ENCODE results near the gene GRAP.

DNA sequence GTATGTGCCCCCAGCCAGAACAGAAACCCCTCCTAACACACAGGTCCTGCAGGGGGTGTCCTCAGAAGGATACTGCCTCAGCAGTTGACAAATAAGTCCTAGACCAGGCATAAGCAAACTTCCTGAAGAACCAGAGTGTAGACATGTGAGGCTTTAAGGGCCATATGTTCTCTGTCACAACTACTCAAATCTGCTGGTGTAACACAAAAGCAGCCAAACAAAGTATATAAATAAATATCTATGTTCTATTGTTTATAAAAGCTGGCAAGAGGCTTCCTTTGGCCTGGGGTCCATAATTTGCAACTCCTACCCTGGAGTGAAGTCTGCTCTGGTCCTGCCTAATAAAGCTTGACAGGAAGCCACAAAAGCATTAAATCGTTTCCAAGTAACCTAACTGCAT, 52.1 kb downstream of the GRAP start:
- TF ChIP-seq POLR2AphosphoS5 (IDR thresholded peaks at IDR 0.05; ENCODE audit: low read depth) = no peak
- TF ChIP-seq, protein P1, sequence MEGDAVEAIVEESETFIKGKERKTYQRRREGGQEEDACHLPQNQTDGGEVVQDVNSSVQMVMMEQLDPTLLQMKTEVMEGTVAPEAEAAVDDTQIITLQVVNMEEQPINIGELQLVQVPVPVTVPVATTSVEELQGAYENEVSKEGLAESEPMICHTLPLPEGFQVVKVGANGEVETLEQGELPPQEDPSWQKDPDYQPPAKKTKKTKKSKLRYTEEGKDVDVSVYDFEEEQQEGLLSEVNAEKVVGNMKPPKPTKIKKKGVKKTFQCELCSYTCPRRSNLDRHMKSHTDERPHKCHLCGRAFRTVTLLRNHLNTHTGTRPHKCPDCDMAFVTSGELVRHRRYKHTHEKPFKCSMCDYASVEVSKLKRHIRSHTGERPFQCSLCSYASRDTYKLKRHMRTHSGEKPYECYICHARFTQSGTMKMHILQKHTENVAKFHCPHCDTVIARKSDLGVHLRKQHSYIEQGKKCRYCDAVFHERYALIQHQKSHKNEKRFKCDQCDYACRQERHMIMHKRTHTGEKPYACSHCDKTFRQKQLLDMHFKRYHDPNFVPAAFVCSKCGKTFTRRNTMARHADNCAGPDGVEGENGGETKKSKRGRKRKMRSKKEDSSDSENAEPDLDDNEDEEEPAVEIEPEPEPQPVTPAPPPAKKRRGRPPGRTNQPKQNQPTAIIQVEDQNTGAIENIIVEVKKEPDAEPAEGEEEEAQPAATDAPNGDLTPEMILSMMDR (conservative IDR thresholded peaks at IDR 0.05; ENCODE audit: low read depth in 2 of 2) = no peak
- no peak for TF ChIP-seq NANOG (IDR thresholded peaks at IDR 0.05; ENCODE audit: borderline replicate concordance)
- TF ChIP-seq EZH2 (IDR thresholded peaks at IDR 0.05; ENCODE audit: low read depth, unreplicated experiment) = no peak
- TF ChIP-seq STAT1 (IDR thresholded peaks at IDR 0.05; ENCODE audit: unreplicated experiment) = no peak
- TF ChIP-seq, protein P2, sequence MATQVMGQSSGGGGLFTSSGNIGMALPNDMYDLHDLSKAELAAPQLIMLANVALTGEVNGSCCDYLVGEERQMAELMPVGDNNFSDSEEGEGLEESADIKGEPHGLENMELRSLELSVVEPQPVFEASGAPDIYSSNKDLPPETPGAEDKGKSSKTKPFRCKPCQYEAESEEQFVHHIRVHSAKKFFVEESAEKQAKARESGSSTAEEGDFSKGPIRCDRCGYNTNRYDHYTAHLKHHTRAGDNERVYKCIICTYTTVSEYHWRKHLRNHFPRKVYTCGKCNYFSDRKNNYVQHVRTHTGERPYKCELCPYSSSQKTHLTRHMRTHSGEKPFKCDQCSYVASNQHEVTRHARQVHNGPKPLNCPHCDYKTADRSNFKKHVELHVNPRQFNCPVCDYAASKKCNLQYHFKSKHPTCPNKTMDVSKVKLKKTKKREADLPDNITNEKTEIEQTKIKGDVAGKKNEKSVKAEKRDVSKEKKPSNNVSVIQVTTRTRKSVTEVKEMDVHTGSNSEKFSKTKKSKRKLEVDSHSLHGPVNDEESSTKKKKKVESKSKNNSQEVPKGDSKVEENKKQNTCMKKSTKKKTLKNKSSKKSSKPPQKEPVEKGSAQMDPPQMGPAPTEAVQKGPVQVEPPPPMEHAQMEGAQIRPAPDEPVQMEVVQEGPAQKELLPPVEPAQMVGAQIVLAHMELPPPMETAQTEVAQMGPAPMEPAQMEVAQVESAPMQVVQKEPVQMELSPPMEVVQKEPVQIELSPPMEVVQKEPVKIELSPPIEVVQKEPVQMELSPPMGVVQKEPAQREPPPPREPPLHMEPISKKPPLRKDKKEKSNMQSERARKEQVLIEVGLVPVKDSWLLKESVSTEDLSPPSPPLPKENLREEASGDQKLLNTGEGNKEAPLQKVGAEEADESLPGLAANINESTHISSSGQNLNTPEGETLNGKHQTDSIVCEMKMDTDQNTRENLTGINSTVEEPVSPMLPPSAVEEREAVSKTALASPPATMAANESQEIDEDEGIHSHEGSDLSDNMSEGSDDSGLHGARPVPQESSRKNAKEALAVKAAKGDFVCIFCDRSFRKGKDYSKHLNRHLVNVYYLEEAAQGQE (IDR thresholded peaks at IDR 0.05; ENCODE audit: unreplicated experiment) = no peak

Data from GM23338 (cell line).